ENCODE results near the gene AK9.
"Not testable (repeated sequence)": the region's sequence is repeated elsewhere in the genome, so short reads cannot be mapped to it uniquely, and the experiment has no call there.

The AK9 gene

GRCh38 chr6:109531446-109531845 lies 159.6 kb downstream of the AK9 start:
- TF ChIP-seq CTCF (IDR thresholded peaks at IDR 0.05; ENCODE audit: insufficient read depth, low read depth, low read length, missing control alignments) = no peak
- no peak overlapping the region for H3K4me3 ChIP-seq (ENCODE audit: low read depth, low read length)
- no peak for DNase-seq (ENCODE audit: low read depth)

- peak; percentile 9 for DNase-seq (ENCODE audit: low read depth)
- peak; percentile 16 for TF ChIP-seq CTCF (IDR thresholded peaks at IDR 0.05; ENCODE audit: insufficient read depth, low read depth, low read length, missing control alignments)
- H3K4me3 ChIP-seq (ENCODE audit: low read depth, low read length) = no peak overlapping the region
Observed at GRCh38 chr6:109527989-109528388, 163.0 kb downstream of the AK9 start.

DNA sequence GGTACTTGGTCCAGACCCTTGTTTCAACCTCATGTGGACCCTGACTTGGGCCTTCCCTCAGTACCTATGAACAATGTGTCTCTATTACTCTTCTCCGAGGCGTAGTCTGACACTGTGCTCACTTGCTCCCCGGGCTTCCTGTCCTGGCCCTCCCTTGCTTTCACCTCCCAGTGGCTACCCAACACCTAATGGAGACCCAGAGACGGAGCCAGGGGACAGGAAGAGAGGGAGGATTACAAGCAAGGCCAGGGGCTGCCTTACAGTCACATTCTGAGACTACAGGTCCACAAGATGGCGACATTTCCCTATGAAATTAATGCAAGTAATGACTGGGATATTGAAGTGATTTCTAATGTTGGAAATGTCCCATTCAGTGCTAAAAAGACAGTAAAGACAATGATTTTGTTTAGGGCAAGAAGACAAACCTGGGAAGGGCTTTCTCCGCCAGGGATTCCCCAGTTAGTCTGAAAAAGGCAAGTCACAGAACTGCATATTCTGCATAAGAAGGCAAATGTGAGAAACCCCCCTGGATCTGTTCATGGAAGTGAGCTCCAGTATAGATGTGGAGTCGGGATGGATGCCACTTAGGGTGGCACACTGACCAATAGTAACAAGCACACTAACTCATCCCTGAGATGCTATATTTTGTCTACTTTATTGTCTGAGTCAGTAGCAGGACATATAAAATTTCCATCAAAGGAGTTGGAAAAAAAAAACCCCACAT lies 163.9 kb downstream of the AK9 start:
- DNase-seq (ENCODE audit: low read depth) = peak; percentile 76
- TF ChIP-seq CTCF (IDR thresholded peaks at IDR 0.05; ENCODE audit: insufficient read depth, low read depth, low read length, missing control alignments) = peak; percentile 56
- H3K4me3 ChIP-seq (ENCODE audit: low read depth, low read length) = no peak overlapping the region

- DNase-seq (ENCODE audit: low read depth) = no peak
- no peak overlapping the region for H3K4me3 ChIP-seq (ENCODE audit: low read depth, low read length)
- no peak for TF ChIP-seq CTCF (IDR thresholded peaks at IDR 0.05; ENCODE audit: insufficient read depth, low read depth, low read length, missing control alignments)
Observed at GRCh38 chr6:109524129-109524528, 166.9 kb downstream of the AK9 start.

- no peak for TF ChIP-seq CTCF (IDR thresholded peaks at IDR 0.05; ENCODE audit: insufficient read depth, low read depth, low read length, missing control alignments)
- DNase-seq (ENCODE audit: low read depth) = no peak
Observed at GRCh38 chr6:109523478-109523877, 167.5 kb downstream of the AK9 start.

DNA sequence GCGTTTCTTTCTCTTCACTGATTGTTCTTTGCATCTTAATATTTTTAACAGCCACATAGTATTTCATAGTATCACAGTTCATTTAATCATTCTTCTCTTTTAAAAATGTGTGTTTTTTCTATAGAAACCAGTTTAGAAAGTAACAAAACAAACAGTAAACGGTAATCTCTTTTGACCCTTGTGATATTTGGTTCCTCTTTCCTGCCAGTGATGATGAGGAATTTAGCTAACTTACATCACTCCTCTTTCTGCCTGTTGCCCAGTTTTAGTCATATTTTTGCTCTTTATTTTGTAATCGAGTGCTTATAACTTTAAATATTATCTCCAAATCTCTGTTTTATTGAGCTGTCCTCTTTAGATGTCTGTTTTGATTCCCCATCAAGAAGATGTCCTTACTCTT lies 169.9 kb downstream of the AK9 start:
- H3K4me3 ChIP-seq (ENCODE audit: low read depth, low read length) = no peak overlapping the region
- TF ChIP-seq CTCF (IDR thresholded peaks at IDR 0.05; ENCODE audit: insufficient read depth, low read depth, low read length, missing control alignments) = no peak
- DNase-seq (ENCODE audit: low read depth) = no peak

More at GRCh38 chr6:109523478-109523877, 167.5 kb downstream of the AK9 start:
- no peak overlapping the region for H3K4me3 ChIP-seq (ENCODE audit: low read depth, low read length)

DNA sequence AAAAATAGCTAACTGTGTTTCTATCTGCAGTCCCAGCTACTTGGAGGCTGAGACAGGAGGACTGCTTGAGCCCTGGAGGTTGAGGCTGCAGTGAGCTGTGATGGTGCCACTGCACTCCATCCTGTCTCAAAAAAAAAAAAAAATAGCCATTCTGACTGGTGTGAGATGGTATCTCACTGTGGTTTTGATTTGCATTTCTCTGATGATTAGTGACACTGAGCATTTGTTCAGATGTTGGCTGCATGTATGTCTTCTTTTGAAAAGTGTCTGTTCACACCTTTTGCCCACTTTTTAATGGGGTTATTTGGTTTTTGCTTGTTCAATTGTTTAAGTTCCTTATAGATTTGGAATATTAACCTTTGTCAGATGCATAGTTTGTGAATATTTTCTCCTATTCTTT lies 171.4 kb downstream of the AK9 start:
- not testable (repeated sequence) for H3K4me3 ChIP-seq (ENCODE audit: low read depth, low read length); DNase-seq (ENCODE audit: low read depth)

Data from GM12865 (cell line).